Mesodermal cell (in vitro differentiated cells): Measurements from ENCODE around the gene DTX4.

Source experiments
- H3K27ac ChIP-seq: 2 replicates; pipeline ENCODE4 v1.7.0; 2013; ENCODE audit warnings: mild to moderate bottlenecking, low read depth, low read length, moderate library complexity; ENCODE audit not compliant: severe bottlenecking
- H3K36me3 ChIP-seq: 2 replicates; pipeline ENCODE4 v1.7.1; 2013; ENCODE audit warnings: mild to moderate bottlenecking, low read length, moderate library complexity; ENCODE audit not compliant: control insufficient read depth, insufficient read depth
- H3K4me1 ChIP-seq: one replicate; pipeline ENCODE4 v1.7.1; 2013; ENCODE audit warnings: mild to moderate bottlenecking, low read length; ENCODE audit not compliant: insufficient read depth, control insufficient read depth, poor library complexity, severe bottlenecking
- H3K4me3 ChIP-seq: 2 replicates; pipeline ENCODE4 v1.7.0; 2013; ENCODE audit warnings: low read length, control low read depth, mild to moderate bottlenecking; ENCODE audit not compliant: insufficient read depth, poor library complexity, severe bottlenecking; ENCODE audit errors: extremely low read depth
- H3K9me3 ChIP-seq: 2 replicates; pipeline ENCODE4 v1.7.1; 2013; ENCODE audit warnings: mild to moderate bottlenecking, low read length, moderate library complexity; ENCODE audit not compliant: control insufficient read depth
- WGBS, 2 experiments: methylation state at CpG; one replicate each; pipeline ENCODE4 v1.1.5; 2013; ENCODE audit warnings: missing lambda C conversion rate in 2 of 2; ENCODE audit not compliant: insufficient coverage in 2 of 2; 5-methylcytosine and 5-hydroxymethylcytosine counted together

The DTX4 gene

GRCh38 chr11:59249535-59249934, 77.6 kb downstream of the DTX4 start:
- Histone ChIP-seq H3K4me1 (no peaks in the 10 kb centered on the region), H3K9me3 (no peaks in the 10 kb centered on the region), H3K36me3 (no peaks in the 10 kb centered on the region), H3K27ac (no peak overlapping the region), H3K4me3 (no peak overlapping the region)
- WGBS, 2 experiments: 86 to 94% methylated on average over 7 of the region's 7 CpGs

- H3K27ac ChIP-seq: no peak overlapping the region
- no peaks in the 10 kb centered on the region for H3K4me1 ChIP-seq
- H3K36me3 ChIP-seq: no peaks in the 10 kb centered on the region
- no peak overlapping the region for H3K4me3 ChIP-seq
- 85 to 94% methylated on average over 2 of the region's 2 CpGs for WGBS, 2 experiments
- H3K9me3 ChIP-seq: no peaks in the 10 kb centered on the region
Measured at GRCh38 chr11:59253001-59253400, 81.1 kb downstream of the DTX4 start.

GRCh38 chr11:59254286-59254685, 82.4 kb downstream of the DTX4 start:
- Histone ChIP-seq H3K4me3 (no peak overlapping the region), H3K36me3 (no peaks in the 10 kb centered on the region), H3K9me3 (no peaks in the 10 kb centered on the region), H3K27ac (no peak overlapping the region), H3K4me1 (no peaks in the 10 kb centered on the region)

GRCh38 chr11:59255281-59255680, 83.3 kb downstream of the DTX4 start:
- Histone ChIP-seq H3K36me3 (no peaks in the 10 kb centered on the region), H3K4me3 (no peak overlapping the region), H3K4me1 (no peaks in the 10 kb centered on the region), H3K9me3 (no peaks in the 10 kb centered on the region), H3K27ac (no peak overlapping the region)
- 63 to 73% methylated on average over 8 of the region's 8 CpGs for WGBS, 2 experiments
